OCI-M1 (cell line): ENCODE results near the gene PRSS56.

Source experiments
- DNase-seq: peaks from one replicate; lab custom pipeline; 2025; lab: John Stamatoyannopoulos, UW

PRSS56 gene

DNA sequence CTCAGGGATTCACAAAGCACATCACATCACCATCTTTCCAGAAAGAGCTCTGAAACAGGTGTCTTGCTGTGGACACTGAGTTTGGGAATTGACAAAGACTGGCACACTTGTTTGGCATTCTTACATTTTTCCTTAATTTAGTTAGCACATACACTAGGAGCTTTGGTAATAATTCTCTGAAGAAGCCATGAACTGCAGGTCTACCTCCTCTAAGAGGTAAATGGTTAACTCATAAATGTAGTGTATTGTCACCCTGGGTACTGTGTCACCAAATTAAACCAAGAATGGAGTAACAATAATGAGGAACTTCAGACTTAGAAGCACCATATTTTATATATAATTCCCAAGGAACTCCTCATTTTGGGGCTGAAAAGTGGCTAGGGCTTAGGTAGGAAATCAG, 52.9 kb downstream of the PRSS56 start:
- DNase-seq, result no peak

DNA sequence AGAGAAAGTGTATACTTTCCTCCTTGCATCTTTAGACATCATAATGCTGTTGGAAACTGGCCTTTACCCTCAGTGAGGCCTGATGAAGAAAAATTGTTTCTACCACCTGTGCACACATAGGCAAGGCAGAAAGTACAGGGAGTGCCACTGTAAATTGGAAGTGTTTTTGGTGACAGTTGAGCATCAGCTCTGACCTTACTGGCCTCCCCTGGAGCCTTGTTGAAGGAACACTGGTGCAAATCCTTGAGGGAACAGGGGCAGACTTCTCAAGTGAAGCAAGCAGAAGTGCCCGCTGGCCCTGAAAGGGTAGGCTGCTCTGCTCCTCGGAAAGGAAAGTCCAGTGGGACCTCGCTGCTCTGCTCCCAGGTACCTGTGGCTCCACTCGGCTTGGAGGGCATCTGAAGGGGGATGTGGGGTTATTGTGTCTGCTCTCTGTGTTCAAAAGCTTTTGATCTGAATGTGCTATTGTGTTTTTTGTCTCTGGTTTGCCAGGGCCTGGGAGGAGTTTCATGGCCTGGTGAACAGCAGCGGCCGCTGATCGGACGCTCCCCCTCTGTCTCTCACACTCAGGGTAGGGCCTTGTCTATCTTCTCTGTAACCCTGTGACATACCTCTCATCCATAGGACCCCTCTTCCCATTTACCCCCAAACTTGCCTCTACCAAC, 53.7 kb downstream of the PRSS56 start:
- DNase-seq, result no peak

DNA sequence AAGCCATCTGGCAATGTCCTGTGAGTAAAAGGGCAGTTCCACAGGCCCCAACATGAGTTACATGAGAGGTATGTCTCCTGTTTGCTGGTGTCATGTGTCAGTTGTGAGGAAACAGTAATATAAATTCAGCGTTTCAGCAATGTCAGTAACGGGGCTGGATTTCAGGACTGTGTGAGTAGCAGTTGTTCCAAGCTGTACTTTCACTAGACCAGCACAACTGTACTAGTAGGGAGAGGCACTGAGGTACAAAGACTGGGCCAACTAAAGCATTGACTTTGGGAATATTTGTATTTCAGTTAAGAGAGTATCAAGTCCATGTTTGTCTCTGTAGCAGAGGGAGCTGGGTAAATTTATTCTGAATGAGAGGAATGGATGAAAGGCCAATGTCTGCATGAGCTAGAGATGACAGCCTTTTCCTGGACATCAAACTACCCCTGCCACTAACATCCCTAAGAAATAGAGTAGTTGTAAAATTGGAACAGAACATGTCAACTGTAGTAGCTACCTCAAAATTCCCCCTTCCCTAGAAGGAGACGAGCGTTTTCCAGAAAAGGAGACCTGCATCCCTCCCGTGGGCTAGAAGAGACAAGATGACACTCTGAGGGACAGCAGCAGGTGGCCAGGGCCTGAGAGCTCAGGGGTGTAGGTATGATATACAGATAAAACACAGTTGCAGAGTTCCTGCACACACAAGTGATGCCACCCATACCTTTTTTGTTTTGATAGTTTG, 54.7 kb downstream of the PRSS56 start:
- no peak for DNase-seq
